HG03280 (cell line): ENCODE results near the gene KLHL24.
"Not testable (repeated sequence)": the region's sequence is repeated elsewhere in the genome, so short reads cannot be mapped to it uniquely, and the experiment has no call there.

Source experiments
- ATAC-seq: cut with Tn5 transposase; IDR thresholded peaks from one replicate; pipeline ENCODE4 v1.9.1; 2021; ENCODE audit warnings: mild to moderate bottlenecking, moderate library complexity; ENCODE audit not compliant: unreplicated experiment

Gene KLHL24

DNA sequence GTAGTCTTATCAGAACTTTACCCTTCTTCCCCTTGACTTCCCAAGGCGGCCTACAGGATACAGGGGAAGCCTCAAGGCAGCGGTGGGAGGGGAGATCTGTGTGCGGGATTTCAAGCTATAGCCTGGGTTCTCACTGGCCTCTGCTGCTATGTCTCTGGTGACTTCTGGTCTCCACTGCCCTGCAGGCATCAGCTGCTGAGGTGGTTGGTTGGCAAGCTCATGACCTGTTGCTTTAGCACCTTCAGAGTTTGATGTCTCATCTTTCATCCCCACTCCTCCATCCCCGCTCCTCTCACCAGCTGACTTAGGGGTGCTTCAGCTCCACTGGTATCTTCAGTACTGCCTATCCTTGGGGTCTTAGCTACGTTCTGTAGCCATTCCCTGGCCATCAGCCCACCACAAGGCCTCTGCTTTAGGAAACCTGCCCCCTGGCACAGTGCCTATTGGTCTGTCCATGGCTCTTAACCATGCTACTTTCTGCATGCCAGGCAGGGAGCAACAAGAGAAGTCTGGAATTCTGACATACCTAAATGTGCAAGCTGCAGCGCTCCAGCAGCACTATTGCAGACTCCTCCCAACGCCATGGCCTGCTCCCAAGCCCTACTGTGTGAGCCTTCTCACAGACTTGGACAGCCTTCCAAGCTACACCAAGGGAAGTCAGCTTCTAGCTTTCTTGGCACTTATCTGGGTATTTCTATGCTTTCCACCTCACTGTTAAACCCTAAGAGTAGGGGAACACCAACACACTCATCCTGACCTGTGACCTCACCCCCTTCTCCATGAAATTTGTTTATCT lies 60.3 kb downstream of the KLHL24 start:
- no peak for ATAC-seq

DNA sequence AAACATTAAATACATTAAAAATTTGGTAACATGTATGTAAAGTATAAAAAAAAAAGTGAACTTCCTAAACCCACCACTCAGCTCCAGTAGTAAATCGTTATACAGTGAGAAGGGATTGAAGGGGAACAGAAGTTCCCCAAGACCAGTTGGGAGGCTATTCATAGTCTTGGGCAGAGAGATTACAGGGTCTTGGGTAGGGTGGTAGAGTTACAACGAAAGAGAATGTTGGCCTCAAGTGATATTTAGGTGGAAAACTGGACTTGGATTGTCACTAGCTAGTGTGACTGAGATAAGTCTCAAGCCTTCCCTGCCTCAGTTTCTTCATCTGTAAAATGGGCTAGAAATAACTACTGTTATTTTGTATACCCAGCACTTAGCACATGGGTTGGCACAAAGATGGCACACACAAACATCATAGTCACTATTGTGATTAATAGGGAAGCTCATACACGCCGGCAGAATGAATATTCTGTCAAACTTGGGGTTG lies 61.7 kb downstream of the KLHL24 start:
- ATAC-seq = no peak

DNA sequence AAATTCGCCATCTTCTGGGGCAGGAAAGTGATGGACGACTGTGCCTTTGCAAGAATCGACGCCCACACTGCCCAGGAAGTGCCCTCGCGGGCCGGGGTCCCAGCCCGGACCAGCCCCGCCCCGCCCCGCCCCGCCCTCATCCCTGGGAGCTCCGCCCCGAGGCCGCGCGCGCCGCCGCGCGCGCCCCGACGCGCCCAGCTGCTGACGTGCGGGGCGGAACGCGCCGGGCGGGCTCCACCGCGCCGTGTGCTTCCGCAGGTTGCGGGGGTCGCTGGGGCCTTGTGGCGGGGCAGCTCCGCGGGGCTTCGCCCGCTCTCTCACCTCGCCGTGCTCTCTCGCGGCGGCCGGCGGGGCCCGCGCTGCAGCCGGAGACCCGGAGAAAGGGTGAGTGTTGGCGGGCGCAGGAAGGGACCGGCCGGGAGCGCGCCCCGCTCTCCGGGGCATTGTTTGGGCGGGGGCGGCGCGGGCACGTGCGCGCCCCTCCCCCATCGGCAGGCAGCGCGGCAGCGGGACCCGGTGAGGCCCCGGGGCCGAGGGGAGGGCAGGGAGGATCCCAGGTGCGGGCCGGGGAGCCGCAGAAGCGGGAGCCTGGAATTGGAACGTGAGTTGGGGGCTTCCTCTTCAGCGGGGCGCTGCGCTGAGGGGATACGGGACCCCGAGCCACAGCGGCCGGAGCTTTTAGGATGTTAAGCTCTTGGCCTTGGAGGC lies 62.3 kb downstream of the KLHL24 start, which contains the start of gene YEATS2:
Gene YEATS2, plus strand, starts transcription at position 188 of the 708 bp plus-strand sequence. CDS start 17,366 bp downstream, outside the sequence.
- ATAC-seq = peak; percentile 75

DNA sequence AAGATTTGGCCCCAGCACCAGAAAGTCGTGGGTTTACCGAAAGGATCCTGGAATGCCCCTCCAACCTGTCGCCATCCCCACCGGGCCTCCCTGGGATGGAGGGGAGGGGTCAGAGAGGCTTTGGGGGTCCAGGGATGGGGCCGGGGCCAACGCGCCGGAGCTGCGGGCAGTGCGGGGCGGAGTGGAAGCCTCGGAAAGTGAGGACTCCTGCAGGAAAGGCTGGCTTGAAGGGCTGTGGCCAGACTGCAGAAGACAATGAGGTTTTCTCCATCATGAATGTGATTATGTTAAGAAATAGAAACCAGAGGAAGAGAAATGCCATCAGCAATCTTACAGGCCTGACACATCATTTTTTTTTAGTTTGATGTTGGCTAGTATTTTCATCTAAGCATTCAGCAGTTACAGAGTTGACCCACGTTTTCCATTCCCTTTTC lies 62.9 kb downstream of the KLHL24 start:
- ATAC-seq = peak; percentile 25

DNA sequence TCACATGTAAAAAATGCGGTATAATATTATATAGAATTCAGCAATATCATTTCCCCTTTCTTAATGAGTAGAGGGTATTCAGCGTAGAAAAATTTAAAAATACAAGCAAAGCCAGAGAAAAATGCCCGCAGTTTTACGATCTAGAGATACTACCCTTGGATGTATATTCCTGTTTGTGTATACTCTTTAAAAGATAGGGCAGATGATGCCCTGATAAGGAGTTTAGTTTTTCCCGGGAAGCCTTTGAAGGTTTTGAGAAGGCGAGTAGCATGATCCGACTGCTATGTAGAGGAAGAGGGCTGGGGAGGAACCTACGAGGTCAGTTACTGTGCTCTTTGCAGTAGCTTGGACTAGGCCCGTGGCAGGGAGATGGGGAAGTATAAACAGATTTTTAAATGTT lies 63.3 kb downstream of the KLHL24 start:
- ATAC-seq = no peak

DNA sequence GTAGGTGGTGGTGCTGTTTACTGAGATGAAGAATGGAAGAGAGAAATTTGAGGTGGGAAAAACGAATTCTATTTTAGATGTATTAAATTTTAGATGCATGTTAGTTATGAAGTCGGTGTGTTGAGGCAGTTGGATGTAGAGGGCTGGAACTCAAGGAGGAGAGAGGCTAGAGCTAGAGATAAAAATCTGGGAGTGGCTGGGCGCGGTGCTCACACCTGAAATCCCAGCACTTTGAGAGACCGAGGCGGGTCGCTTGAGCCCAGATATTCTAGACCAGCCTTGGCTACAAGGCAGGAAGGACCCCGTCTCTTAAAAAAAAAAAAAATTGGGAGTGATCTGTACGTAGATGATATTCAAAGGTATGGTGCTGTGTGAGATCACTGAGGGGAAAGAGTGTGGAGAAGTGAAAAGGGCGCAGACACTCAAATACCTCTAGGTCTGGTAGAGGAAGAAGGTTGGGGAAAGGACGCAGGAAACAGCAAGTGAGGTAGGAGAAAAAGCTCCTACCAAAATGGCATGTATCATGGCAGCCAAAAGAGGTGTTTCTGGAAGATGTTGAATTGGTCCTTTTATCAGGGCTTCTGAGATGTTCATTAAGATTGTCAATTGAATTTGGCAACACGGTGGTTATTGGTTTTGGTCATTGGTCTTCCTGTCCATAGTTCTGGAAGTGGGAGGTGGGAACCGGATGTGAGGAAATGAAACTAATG lies 64.0 kb downstream of the KLHL24 start:
- ATAC-seq = no peak

DNA sequence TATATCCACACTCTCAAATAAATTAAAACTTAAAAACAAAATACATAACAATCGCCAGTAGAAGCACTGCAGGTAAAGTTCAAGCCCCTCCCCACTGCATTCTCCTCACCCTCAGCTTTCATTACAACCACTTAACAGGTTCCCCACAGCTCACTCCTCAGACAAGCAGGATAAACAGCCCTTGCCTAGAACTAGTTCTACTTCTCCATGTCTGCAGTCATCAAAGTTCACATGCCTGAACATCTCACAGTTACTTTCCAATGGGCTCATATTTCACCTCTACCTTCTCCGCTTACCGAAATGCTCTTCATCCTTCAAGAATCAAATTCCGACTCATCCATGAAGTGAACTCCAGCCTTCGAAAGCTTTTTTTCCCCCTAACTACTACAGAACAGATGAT lies 66.3 kb downstream of the KLHL24 start:
- ATAC-seq = no peak

DNA sequence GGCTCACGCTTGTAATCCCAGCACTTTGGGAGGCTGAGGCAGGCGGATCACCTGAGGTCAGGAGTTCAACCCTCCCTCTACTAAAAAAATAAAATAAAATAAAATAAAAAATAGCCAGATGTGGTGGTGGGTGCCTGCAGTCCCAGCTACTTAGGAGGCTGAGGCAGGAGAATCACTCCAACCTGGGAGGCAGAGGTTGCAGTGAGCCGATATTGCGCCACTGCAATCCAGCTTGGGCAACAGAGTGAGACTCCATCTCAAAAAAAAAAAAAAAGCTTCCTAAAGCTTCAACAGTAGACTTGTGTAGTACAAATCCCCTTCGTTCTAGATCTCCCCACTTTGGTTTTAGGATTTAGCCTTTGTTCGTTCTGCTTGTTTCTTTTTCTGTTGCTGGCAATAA lies 68.5 kb downstream of the KLHL24 start:
- not testable (repeated sequence) for ATAC-seq

DNA sequence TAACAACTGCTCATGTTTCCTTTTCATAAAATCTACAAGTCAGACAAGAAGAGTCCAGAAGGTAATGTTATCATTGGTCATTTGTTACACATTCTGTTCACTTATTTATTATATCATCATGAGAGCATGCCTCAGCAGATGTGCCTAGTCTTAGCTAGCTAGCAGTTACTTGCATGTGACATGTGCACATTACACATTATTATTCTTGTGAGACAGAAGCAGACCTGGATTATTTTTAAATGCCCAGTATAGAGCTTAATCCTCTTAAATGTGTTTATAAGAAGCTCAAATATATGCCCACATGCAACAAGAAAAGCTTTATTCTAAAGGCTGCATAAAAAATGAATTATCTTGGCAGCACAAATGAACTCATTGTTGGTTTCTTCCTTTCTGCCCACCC lies 74.8 kb downstream of the KLHL24 start:
- no peak for ATAC-seq

DNA sequence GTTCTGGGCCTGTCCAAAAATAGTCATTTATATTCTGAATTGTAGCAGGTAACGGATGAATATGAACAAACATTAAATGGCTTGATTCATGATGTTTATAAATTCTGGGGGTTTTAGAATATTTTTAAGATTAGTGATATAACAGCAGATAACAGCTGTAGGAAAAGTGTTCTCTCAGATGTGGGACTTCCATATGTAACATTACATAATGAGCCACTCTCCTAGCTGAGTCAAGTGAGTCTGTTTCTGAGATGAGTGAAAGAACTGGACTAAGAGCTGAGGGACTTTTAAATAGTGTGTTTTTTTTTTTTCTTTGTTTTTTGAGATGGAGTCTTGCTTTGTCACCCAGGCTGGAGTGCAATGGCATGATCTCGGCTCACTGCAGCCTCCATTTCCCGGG lies 76.1 kb downstream of the KLHL24 start:
- no peak for ATAC-seq

DNA sequence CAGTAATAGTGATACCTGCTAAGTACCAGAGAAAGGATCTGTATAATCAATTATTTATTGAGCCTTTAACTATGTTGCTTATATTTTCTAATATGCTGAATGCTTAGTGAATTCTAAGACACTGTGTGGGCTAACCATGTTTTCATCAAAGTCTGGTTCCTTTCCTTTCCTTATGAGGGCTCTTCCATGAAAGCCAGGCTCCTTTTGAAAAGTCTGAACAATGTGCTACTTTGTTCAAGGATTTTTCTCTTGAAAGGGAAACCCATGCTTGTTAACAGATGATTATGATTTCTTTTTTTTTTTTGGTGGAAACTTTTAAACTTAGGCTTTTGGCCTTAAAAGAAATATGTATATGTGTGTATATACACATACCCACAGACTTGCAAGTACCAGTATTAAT lies 79.2 kb downstream of the KLHL24 start:
- ATAC-seq = no peak

DNA sequence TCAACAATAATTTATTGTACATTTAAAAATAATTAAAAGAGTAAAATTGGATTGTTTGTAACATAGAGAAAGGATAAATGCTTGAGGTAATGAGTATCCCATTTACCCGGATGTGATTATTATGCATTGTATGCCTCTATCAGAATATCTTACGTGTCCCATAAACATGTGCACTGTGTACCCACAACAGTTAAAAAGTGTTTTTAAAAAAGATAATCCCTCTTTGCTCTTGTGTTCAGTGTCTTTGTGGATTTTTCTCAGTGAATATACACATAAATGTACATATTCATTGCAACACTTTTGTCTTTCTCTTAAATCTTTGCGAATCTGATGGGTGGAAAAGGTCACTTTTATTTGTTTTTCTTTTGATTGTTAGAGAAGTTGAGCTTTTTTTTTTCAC lies 82.6 kb downstream of the KLHL24 start:
- no peak for ATAC-seq

DNA sequence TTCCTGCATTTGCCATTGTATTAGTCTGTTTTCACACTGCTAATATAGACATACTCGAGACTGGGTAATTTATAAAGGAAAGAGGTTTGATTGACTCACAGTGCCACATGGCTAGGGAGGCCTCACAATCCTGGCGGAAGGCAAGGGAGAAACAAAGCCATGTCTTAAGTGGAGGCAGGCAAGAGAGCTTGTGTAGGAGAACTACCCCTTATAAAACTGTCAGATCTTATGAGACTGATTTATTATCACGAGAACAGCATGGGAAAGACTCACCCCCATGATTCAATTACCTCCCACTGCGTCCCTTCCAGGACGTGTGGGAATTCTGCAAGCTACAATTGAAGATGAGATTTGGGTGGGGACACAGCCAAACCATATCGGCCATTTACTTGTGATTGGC lies 90.0 kb downstream of the KLHL24 start:
- ATAC-seq = no peak

DNA sequence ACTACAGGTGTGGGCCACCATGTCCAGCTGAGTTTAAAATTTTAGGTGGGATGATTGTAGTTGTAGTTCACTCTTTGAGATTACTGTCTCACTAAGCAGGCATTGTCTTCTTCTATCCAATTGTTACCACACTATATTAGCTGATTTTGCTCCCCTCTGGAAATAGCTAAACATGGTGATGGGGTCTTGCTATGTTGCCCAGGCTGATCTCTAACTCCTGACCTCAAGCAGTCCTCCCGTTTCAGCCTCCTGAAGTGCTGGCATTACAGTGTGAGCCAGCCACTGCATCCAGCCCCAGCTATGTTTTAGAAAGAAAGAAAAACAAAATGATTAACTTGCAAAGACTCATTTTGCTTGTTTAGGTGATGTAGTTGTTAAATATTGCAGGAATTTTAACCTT lies 92.8 kb downstream of the KLHL24 start:
- no peak for ATAC-seq

DNA sequence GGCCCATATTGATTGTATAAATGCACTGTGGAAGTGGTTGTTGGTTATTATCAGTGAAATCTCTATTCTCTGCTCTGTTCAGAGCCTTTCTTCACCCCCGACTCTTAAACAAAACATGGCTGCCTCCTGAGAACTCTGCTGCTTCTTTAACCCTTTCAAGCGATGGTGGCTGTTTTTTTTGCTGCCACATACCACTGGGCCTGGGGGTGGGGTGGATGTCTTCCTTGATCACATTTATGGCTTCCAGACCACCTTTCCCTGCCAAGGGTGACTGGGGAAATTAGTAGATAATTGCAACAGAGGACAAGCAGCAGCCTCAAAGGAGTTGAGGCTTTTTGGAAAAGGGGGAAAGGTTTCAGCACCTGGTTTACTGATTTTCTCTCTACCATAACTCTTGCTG lies 94.9 kb downstream of the KLHL24 start:
- ATAC-seq = no peak

DNA sequence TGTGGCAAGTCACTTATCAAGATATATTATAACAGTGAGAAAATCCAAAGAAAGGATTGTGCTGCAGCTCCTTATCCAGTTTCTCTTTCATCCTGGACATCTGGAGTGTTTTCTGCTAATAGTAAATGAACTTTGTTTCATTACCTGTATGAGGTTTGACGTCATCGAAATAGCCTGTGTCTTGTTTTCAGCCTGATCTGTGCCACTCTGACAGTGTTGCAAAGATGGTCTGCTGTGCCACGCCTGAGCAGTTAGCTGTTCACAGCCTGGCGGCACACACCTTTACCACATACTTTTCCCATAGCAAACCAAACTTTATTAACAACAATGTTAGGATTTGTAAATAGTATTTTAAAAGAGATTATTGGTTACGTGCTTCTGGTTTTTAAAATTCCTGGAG lies 96.2 kb downstream of the KLHL24 start:
- ATAC-seq = no peak

DNA sequence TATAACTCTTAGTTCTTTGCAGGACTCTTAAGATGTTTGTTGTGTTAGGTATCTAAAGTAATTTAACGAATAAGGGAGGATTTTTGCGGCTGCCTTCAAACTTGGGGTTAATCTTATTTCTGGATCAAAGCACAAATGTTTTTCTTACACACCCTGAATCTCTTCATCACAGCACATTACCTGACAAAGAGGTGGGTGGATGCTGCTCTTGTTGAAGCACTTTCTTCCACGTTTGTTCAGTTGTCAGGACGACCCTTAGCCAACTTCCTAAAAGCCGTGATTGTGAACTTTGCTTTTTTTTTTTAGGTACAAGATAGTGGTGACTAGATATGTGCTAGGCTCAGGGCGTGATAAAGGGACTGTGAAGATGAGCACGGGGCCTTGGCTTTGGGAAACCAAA lies 98.1 kb downstream of the KLHL24 start:
- no peak for ATAC-seq
